ENCODE results near the gene CALB2.

- TF ChIP-seq EZH2 (IDR thresholded peaks at IDR 0.05; ENCODE audit: borderline replicate concordance, insufficient read depth, low read length, poor library complexity, severe bottlenecking), result no peak
- no peak for TF ChIP-seq MXI1 (conservative IDR thresholded peaks at IDR 0.05; ENCODE audit: poor library complexity, severe bottlenecking)
- no peak for TF ChIP-seq REST (IDR thresholded peaks at IDR 0.05; ENCODE audit: borderline replicate concordance)
- no peak for TF ChIP-seq POLR2AphosphoS5 (IDR thresholded peaks at IDR 0.05)
- TF ChIP-seq CTCF (IDR thresholded peaks at IDR 0.05; ENCODE audit: poor library complexity, severe bottlenecking), result no peak
- TF ChIP-seq RAD21 (conservative IDR thresholded peaks at IDR 0.05), result no peak
These were observed 7.5 kb upstream of the CALB2 start for GRCh38 chr16:71350821-71351557.

Measured in neural cell (in vitro differentiated cells).